ENCODE measurements around the gene MLXIPL. TPM values are rescaled to one million over a fixed set of nuclear protein-coding genes. Genes with fewer than 3 reads are reported as not detected.
A peak's percentile ranks its signal among the peaks of the same experiment; 100 is the strongest.

Gene MLXIPL
- total RNA-seq, 2 donors from 2014 or later: 39.7 to 58.0 TPM

- Histone ChIP-seq H3K27me3 (ENCODE audit: control insufficient read depth, insufficient read depth, low read length, poor library complexity, severe bottlenecking) (no peaks in the 10 kb centered on the region), H3K36me3 (ENCODE audit: control insufficient read depth, insufficient read depth, low read length) (no peaks in the 10 kb centered on the region), H3K27ac (ENCODE audit: low read depth, low read length) (no peak overlapping the region), H3K9ac (ENCODE audit: extremely low read depth, low read length, poor library complexity, severe bottlenecking) (no peak overlapping the region), H3K4me1 (ENCODE audit: control insufficient read depth, insufficient read depth, low read length) (no peaks in the 10 kb centered on the region), H3K4me3 (ENCODE audit: low read length) (no peak overlapping the region), H3K9me3 (ENCODE audit: control insufficient read depth, low read length) (no peaks in the 10 kb centered on the region)
- no peaks in the 10 kb centered on the region for H3K9me3 Mint-ChIP-seq
- no peak for DNase-seq
- TF ChIP-seq CTCF (conservative IDR thresholded peaks at IDR 0.05): no peak
- H3K27me3 Mint-ChIP-seq (ENCODE audit: insufficient read depth): peaks cover 20% of the 10 kb centered on the region
- H3K4me1 Mint-ChIP-seq: peaks cover 5% of the 10 kb centered on the region
- H3K27ac Mint-ChIP-seq: no peak overlapping the region
- WGBS, 2 experiments (ENCODE audit: insufficient coverage in 1 of 2, insufficient read length in 1 of 2): 59 to 83% methylated on average over 4 to 11 of the region's 12 CpGs
- H3K4me3 Mint-ChIP-seq: no peak overlapping the region
- peaks cover 6% of the 10 kb centered on the region for H3K36me3 Mint-ChIP-seq (ENCODE audit: low read depth)
Measured at GRCh38 chr7:73671322-73671661, 47.0 kb upstream of the MLXIPL start.

GRCh38 chr7:73669858-73670385, 45.6 kb upstream of the MLXIPL start:
- H3K9me3 Mint-ChIP-seq: no peaks in the 10 kb centered on the region
- no peak overlapping the region for H3K4me3 Mint-ChIP-seq
- peaks cover 6% of the 10 kb centered on the region for H3K36me3 Mint-ChIP-seq (ENCODE audit: low read depth)
- DNase-seq: peak; percentile 52
- peaks cover 5% of the 10 kb centered on the region for H3K4me1 Mint-ChIP-seq
- no peak for TF ChIP-seq CTCF (conservative IDR thresholded peaks at IDR 0.05)
- Histone ChIP-seq H3K27ac (ENCODE audit: low read depth, low read length) (no peak overlapping the region), H3K36me3 (ENCODE audit: control insufficient read depth, insufficient read depth, low read length) (no peaks in the 10 kb centered on the region), H3K9ac (ENCODE audit: extremely low read depth, low read length, poor library complexity, severe bottlenecking) (no peak overlapping the region), H3K9me3 (ENCODE audit: control insufficient read depth, low read length) (no peaks in the 10 kb centered on the region), H3K4me3 (ENCODE audit: low read length) (no peak overlapping the region), H3K27me3 (ENCODE audit: control insufficient read depth, insufficient read depth, low read length, poor library complexity, severe bottlenecking) (no peaks in the 10 kb centered on the region), H3K4me1 (ENCODE audit: control insufficient read depth, insufficient read depth, low read length) (no peaks in the 10 kb centered on the region)
- peaks cover 27% of the 10 kb centered on the region for H3K27me3 Mint-ChIP-seq (ENCODE audit: insufficient read depth)
- 88 to 89% methylated on average over 5 to 12 of the region's 12 CpGs for WGBS, 2 experiments (ENCODE audit: insufficient coverage in 1 of 2, insufficient read length in 1 of 2)
- H3K27ac Mint-ChIP-seq: no peak overlapping the region

GRCh38 chr7:73669288-73669701, 45.0 kb upstream of the MLXIPL start:
- Histone ChIP-seq H3K9me3 (ENCODE audit: control insufficient read depth, low read length) (no peaks in the 10 kb centered on the region), H3K27me3 (ENCODE audit: control insufficient read depth, insufficient read depth, low read length, poor library complexity, severe bottlenecking) (no peaks in the 10 kb centered on the region), H3K4me3 (ENCODE audit: low read length) (no peak overlapping the region), H3K9ac (ENCODE audit: extremely low read depth, low read length, poor library complexity, severe bottlenecking) (no peak overlapping the region), H3K4me1 (ENCODE audit: control insufficient read depth, insufficient read depth, low read length) (no peaks in the 10 kb centered on the region), H3K36me3 (ENCODE audit: control insufficient read depth, insufficient read depth, low read length) (no peaks in the 10 kb centered on the region), H3K27ac (ENCODE audit: low read depth, low read length) (no peak overlapping the region)
- WGBS, 2 experiments (ENCODE audit: insufficient coverage in 1 of 2, insufficient read length in 1 of 2): 84 to 87% methylated on average over 16 to 19 of the region's 19 CpGs
- Mint-ChIP-seq H3K9me3 (no peaks in the 10 kb centered on the region), H3K36me3 (ENCODE audit: low read depth) (peaks cover 6% of the 10 kb centered on the region), H3K27ac (no peak overlapping the region), H3K4me3 (no peak overlapping the region), H3K4me1 (peaks cover 5% of the 10 kb centered on the region), H3K27me3 (ENCODE audit: insufficient read depth) (peaks cover 29% of the 10 kb centered on the region)
- TF ChIP-seq CTCF (conservative IDR thresholded peaks at IDR 0.05): no peak
- DNase-seq: peak; percentile 53
